ENCODE measurements around the gene ALS2.

DNA sequence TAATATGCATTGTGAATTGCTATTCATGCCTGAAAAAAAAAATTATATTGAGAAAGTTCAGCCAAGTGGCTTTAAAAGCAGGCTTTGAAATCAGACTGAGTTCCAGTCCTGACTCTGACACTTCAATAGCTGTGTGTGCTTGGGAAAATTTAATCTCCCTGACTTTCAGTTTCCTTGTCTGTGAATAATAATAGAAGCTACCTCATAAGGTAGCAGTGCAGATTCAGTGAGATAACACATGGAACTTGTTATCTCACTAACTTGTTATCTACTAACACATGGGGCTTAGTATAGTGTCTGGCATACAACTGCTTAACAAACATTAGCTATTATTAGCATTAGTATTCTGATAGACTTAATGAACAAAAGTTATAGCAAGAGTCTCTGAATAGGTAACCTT lies 14.9 kb downstream of the ALS2 start:
- TF ChIP-seq, protein P1, sequence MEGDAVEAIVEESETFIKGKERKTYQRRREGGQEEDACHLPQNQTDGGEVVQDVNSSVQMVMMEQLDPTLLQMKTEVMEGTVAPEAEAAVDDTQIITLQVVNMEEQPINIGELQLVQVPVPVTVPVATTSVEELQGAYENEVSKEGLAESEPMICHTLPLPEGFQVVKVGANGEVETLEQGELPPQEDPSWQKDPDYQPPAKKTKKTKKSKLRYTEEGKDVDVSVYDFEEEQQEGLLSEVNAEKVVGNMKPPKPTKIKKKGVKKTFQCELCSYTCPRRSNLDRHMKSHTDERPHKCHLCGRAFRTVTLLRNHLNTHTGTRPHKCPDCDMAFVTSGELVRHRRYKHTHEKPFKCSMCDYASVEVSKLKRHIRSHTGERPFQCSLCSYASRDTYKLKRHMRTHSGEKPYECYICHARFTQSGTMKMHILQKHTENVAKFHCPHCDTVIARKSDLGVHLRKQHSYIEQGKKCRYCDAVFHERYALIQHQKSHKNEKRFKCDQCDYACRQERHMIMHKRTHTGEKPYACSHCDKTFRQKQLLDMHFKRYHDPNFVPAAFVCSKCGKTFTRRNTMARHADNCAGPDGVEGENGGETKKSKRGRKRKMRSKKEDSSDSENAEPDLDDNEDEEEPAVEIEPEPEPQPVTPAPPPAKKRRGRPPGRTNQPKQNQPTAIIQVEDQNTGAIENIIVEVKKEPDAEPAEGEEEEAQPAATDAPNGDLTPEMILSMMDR (IDR thresholded peaks at IDR 0.05) = no peak
- no peak for TF ChIP-seq POLR2A (IDR thresholded peaks at IDR 0.05)

Data from breast epithelium (tissue), 3 donors.